Peyer's patch (tissue), 4 donors: ENCODE measurements around the gene EPHB4. TPM values are rescaled to one million over a fixed set of nuclear protein-coding genes. Genes with fewer than 3 reads are reported as not detected.

ENCODE experiments used
- DNase-seq, 3 donors: peaks; one replicate each; pipeline ENCODE4 v3.0.0-alpha.2; 2017 to 2019
- H3K27ac ChIP-seq, 4 donors: fragments of 200-600 bp; sonication (generic); one replicate each; pipeline ENCODE4 v1.5.1; 2016 to 2019
- H3K27me3 ChIP-seq, 2 donors: fragments of 200-600 bp; sonication (generic); one replicate each; pipeline ENCODE4 v1.5.1; 2019
- H3K36me3 ChIP-seq, 3 donors: fragments of 200-600 bp; sonication (generic); one replicate each; pipeline ENCODE4 v1.5.1; 2016 to 2019
- H3K4me1 ChIP-seq, 4 donors: fragments of 200-600 bp; sonication (generic); one replicate each; pipeline ENCODE4 v1.5.1; 2016 to 2019
- H3K4me3 ChIP-seq, 4 donors: fragments of 200-600 bp; sonication (generic); 1 replicate in 3 of 4; 2 replicates in 1 of 4; pipeline ENCODE4 v1.5.1; 2016 to 2019; ENCODE audit warnings: mild to moderate bottlenecking in 1 of 4
- H3K9me3 ChIP-seq, 4 donors: fragments of 200-600 bp; sonication (generic); one replicate each; pipeline ENCODE4 v1.5.1; 2016 to 2019; ENCODE audit warnings: mild to moderate bottlenecking in 1 of 4
- POLR2A ChIP-seq, 2 donors: fragments of 450-650 bp; IDR thresholded peaks; one replicate each; pipeline ENCODE4 v1.5.1; 2017; ENCODE audit warnings: antibody characterized with exemption in 2 of 2, mild to moderate bottlenecking in 2 of 2, moderate library complexity in 2 of 2
- total RNA-seq, 4 donors: library from RNA; depleted of rRNA; stranded (reverse); fragments of >200 nt; gene quantifications; one replicate each; pipeline ENCODE4 v1.1.0, GENCODE V29; 2016
- TF ChIP-seq, protein P1 (sequence below), 6 experiments: fragments of 450-650 bp in 4 of 6; fragments of 200-600 bp in 2 of 6; sonication (generic) in 1 of 6; IDR thresholded peaks; one replicate each; pipeline ENCODE4 v1.5.1; 2017 to 2019; ENCODE audit warnings: antibody characterized with exemption in 6 of 6, mild to moderate bottlenecking in 3 of 6, moderate library complexity in 1 of 6

EPHB4 gene
- total RNA-seq, 4 donors from 2014 or later = 10.3 to 48.7 (median 31.7) TPM

DNA sequence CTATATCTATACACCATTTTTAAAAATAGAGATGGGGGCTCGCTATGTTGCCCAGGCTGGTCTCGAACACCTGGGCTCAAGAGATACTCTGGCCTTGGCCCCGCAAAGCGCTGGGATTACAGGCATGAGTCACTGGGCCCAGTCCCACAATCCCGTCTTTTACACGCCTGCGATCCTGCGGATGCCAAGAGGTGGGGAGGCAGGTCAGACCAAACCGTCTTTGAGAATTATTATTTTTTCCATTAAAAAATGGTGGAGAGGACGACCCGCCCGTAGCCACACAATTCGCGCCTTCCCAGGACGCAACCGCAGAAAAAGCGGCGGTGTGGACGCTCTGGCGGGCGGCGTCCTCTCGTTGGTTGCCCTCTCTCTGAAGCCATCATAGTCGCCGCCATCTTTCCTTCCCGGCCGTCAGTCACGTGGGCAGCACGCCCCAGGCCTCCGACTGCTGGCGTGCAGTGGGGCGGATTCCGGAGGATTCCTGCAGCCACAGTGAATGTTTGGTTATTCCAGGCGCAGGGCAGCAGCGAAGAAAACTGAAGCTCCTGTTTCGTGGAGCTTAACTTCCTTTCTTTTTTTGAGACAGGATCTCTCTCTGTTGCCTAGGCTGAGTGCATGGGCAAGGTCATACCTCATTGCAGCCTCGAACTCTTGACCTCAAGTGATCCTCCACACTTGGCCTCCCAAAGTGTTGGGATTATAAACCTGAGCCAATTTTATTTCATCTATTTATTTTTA is 9.9 kb upstream of the EPHB4 start:
- no peaks in the 10 kb centered on the region for H3K27me3 ChIP-seq
- peak overlapping the region; percentile 36 to 57 (median 47) for H3K4me3 ChIP-seq
- TF ChIP-seq, protein P1, sequence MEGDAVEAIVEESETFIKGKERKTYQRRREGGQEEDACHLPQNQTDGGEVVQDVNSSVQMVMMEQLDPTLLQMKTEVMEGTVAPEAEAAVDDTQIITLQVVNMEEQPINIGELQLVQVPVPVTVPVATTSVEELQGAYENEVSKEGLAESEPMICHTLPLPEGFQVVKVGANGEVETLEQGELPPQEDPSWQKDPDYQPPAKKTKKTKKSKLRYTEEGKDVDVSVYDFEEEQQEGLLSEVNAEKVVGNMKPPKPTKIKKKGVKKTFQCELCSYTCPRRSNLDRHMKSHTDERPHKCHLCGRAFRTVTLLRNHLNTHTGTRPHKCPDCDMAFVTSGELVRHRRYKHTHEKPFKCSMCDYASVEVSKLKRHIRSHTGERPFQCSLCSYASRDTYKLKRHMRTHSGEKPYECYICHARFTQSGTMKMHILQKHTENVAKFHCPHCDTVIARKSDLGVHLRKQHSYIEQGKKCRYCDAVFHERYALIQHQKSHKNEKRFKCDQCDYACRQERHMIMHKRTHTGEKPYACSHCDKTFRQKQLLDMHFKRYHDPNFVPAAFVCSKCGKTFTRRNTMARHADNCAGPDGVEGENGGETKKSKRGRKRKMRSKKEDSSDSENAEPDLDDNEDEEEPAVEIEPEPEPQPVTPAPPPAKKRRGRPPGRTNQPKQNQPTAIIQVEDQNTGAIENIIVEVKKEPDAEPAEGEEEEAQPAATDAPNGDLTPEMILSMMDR (IDR thresholded peaks at IDR 0.05) = peak in 1 of 6 experiments; percentile 9
- peak in 1 of 2 donors; percentile 49 for TF ChIP-seq POLR2A (IDR thresholded peaks at IDR 0.05)
- H3K36me3 ChIP-seq = no peaks in the 10 kb centered on the region
- H3K27ac ChIP-seq = peak overlapping the region; percentile 65 to 88 (median 80)
- H3K4me1 ChIP-seq = peaks cover 0 to 13% (median 6%) of the 10 kb centered on the region in 4 donors
- no peaks in the 10 kb centered on the region for H3K9me3 ChIP-seq
- peak; percentile 84 to 95 (median 93) for DNase-seq

DNA sequence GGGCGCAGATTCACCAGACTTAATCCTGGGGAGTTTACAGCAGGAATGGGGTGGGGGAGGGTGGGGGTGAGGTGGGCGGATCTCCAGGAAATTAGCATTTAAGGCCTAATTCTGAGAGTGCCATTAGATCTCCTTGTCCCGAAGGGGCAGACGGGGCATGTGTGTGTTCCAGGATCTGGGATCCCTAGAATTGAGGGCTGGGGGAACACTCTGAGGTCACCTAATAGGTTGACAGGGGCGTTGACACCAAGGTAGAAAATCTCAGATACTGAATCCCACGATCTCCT is 9.4 kb upstream of the EPHB4 start:
- H3K36me3 ChIP-seq = no peaks in the 10 kb centered on the region
- H3K4me3 ChIP-seq = peak overlapping the region; percentile 36 to 57 (median 47)
- no peaks in the 10 kb centered on the region for H3K27me3 ChIP-seq
- no peak for DNase-seq
- TF ChIP-seq POLR2A (IDR thresholded peaks at IDR 0.05) = no peak
- TF ChIP-seq, protein P1 (IDR thresholded peaks at IDR 0.05) = no peak
- H3K27ac ChIP-seq = peak overlapping the region; percentile 65 to 88 (median 80)
- H3K4me1 ChIP-seq = peaks cover 0 to 13% (median 6%) of the 10 kb centered on the region in 4 donors
- no peaks in the 10 kb centered on the region for H3K9me3 ChIP-seq

DNA sequence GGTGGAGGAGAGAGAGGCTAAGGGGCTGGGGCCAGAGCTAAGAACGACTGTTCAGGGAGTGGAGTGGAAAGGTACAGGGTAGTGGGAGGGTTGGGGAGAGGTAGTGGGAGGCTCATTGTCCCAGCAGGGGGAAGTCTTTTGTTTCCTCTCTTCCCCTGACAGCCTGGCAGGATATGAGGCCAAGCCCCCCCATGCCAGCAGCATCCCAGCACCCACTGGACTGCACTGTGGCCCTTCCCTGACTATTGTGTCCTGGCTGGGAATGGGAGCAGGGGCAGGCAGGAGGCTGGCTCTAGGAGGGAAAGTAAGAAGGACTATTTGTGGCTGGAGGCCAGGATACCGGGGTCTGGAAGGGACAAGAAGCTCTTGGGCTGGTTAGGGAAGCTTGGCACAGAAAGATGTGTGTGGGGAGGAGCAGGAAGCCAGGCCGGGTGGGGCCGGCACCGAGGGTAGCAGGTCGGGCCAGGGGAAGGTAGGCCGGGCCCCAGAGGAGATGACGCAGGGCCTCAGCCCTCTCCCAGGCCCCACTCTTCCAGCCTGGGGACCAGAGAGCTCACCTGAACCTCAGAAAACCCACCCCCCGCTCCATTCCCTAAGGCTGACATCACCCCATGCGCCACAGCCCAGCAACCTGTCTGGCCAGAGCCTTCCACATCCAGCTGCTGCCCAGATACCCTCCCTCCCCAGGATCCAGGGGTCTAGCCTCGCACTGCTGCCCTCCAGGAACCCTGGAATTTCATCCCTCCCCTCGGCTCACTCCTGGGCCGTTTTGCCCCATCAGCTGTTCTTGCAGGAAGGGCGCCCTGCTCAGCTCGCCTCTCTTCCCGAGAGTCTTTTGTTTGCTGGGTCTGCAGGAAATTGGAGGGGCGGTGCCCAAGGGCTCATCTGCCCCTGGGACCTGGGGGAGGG is 8.8 kb upstream of the EPHB4 start:
- Histone ChIP-seq H3K36me3 (no peaks in the 10 kb centered on the region), H3K27ac (peak overlapping the region; percentile 65 to 88 (median 80)), H3K27me3 (no peaks in the 10 kb centered on the region), H3K9me3 (no peaks in the 10 kb centered on the region), H3K4me3 (peak overlapping the region in 2 of 4 donors; percentile 53 to 57), H3K4me1 (peaks cover 0 to 13% (median 6%) of the 10 kb centered on the region in 4 donors)
- TF ChIP-seq, protein P1 (IDR thresholded peaks at IDR 0.05) = no peak
- peak in 1 of 2 donors; percentile 26 for TF ChIP-seq POLR2A (IDR thresholded peaks at IDR 0.05)
- DNase-seq = peak in 2 of 3 donors; percentile 61 to 68

DNA sequence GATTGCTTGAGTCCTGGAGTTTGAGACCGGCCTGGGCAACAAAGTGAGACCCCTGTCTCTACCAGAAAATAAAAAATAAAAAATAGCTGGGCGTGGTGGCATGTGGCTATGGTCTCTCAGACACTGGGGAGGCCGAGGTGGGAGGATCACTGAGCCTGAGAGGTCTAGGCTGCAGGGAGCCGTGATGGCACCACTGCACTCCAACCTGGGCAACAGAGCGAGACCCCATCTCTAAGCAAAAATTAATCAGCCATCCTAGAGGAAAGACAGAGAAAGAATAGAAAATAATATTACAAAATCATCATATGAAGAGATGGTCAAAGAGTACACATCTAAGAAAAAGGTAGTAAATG is 4.9 kb upstream of the EPHB4 start:
- Histone ChIP-seq H3K9me3 (peaks cover 0 to 4% (median 0%) of the 10 kb centered on the region in 4 donors), H3K27me3 (no peaks in the 10 kb centered on the region), H3K36me3 (no peaks in the 10 kb centered on the region), H3K4me3 (no peak overlapping the region), H3K27ac (peak overlapping the region in 1 of 4 donors; percentile 25), H3K4me1 (peaks cover 0 to 33% (median 8%) of the 10 kb centered on the region in 4 donors)
- TF ChIP-seq POLR2A (IDR thresholded peaks at IDR 0.05) = no peak
- TF ChIP-seq, protein P1 (IDR thresholded peaks at IDR 0.05) = no peak
- DNase-seq = no peak

DNA sequence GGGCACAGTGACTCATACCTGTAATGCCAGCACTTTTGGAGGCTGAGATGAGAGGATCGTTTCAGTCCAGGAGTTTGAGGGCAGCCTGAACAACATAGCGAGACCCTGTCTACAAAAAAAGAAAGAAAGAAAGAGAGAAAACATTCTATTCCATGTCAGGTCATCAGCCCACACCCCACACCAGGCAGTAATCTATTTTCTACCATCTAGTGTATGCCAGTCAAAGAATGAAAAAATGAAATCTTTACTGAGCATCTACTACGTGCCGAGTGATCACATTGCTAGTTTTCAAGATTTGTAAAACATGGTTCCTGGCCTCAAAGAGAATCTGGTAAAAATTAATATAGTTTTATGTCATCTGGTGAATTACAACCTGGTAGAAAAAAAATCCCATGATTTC is 3.1 kb upstream of the EPHB4 start:
- TF ChIP-seq, protein P1 (IDR thresholded peaks at IDR 0.05) = no peak
- no peak for TF ChIP-seq POLR2A (IDR thresholded peaks at IDR 0.05)
- no peak overlapping the region for H3K27ac ChIP-seq
- H3K27me3 ChIP-seq = no peaks in the 10 kb centered on the region
- no peak for DNase-seq
- H3K4me3 ChIP-seq = no peak overlapping the region
- peaks cover 0 to 34% (median 7%) of the 10 kb centered on the region in 4 donors for H3K4me1 ChIP-seq
- H3K36me3 ChIP-seq = no peaks in the 10 kb centered on the region
- peaks cover 0 to 4% (median 0%) of the 10 kb centered on the region in 4 donors for H3K9me3 ChIP-seq
